ENCODE results near the gene WLS. TPM values are rescaled to one million over a fixed set of nuclear protein-coding genes. Genes with fewer than 3 reads are reported as not detected.
A peak's percentile ranks its signal among the peaks of the same experiment; 100 is the strongest.

WLS gene
- total RNA-seq, 2 experiments from 2014 or later, result 0.22 to 0.52 TPM

GRCh38 chr1:68237040-68237439 lies 4.7 kb upstream of the WLS start:
- intact Hi-C loops (cut with DNase I, micrococcal nuclease), result no loop called here
- peaks cover 0 to 7% of the 10 kb centered on the region in 2 experiments for H3K9me3 ChIP-seq (ENCODE audit: control insufficient read depth in 1 of 2, insufficient read depth in 1 of 2, low read length in 2 of 2)
- Mint-ChIP-seq H3K27me3 (peaks cover 34% of the 10 kb centered on the region), H3K27ac (no peak overlapping the region), H3K4me1 (ENCODE audit: low read depth) (peaks cover 11% of the 10 kb centered on the region), H3K36me3 (ENCODE audit: low read depth) (no peaks in the 10 kb centered on the region), H3K9me3 (peaks cover 2% of the 10 kb centered on the region), H3K4me3 (no peak overlapping the region)
- no peak for DNase-seq
- no peak for ATAC-seq (ENCODE audit: poor library complexity)
- no peak overlapping the region for H3K4me3 ChIP-seq (ENCODE audit: low read length)
- peaks cover 23 to 31% of the 10 kb centered on the region in 2 experiments for H3K27me3 ChIP-seq (ENCODE audit: control insufficient read depth in 1 of 2, insufficient read depth in 2 of 2, low read length in 2 of 2)
- H3K36me3 ChIP-seq (ENCODE audit: insufficient read depth, low read length), result no peaks in the 10 kb centered on the region
- POLR2A ChIA-PET, result no interaction called here
- CTCF ChIA-PET, result no interaction called here
- no peaks in the 10 kb centered on the region for H3K4me1 ChIP-seq (ENCODE audit: insufficient read depth, low read length)
- TF ChIP-seq CTCF (IDR thresholded peaks at IDR 0.05), result no peak
- no peak overlapping the region for H3K27ac ChIP-seq (ENCODE audit: low read depth in 1 of 2, low read length in 2 of 2)

- no peak overlapping the region for H3K4me3 ChIP-seq (ENCODE audit: low read length)
- ChIA-PET CTCF (no interaction called here), POLR2A (no interaction called here)
- Mint-ChIP-seq H3K27me3 (peaks cover 59% of the 10 kb centered on the region), H3K4me1 (ENCODE audit: low read depth) (peaks cover 14% of the 10 kb centered on the region), H3K4me3 (no peak overlapping the region), H3K9me3 (no peaks in the 10 kb centered on the region), H3K27ac (no peak overlapping the region), H3K36me3 (ENCODE audit: low read depth) (no peaks in the 10 kb centered on the region)
- no peak overlapping the region for H3K27ac ChIP-seq (ENCODE audit: low read depth in 1 of 2, low read length in 2 of 2)
- H3K9me3 ChIP-seq (ENCODE audit: control insufficient read depth in 1 of 2, insufficient read depth in 1 of 2, low read length in 2 of 2), result peaks cover 0 to 11% of the 10 kb centered on the region in 2 experiments
- DNase-seq (no peak), ATAC-seq (ENCODE audit: poor library complexity) (no peak)
- H3K36me3 ChIP-seq (ENCODE audit: insufficient read depth, low read length), result no peaks in the 10 kb centered on the region
- TF ChIP-seq CTCF (IDR thresholded peaks at IDR 0.05), result no peak
- H3K27me3 ChIP-seq (ENCODE audit: control insufficient read depth in 1 of 2, insufficient read depth in 2 of 2, low read length in 2 of 2), result peaks cover 50 to 53% of the 10 kb centered on the region in 2 experiments
- H3K4me1 ChIP-seq (ENCODE audit: insufficient read depth, low read length), result peaks cover 4% of the 10 kb centered on the region
- intact Hi-C loops (cut with DNase I, micrococcal nuclease), result no loop called here
Measured at GRCh38 chr1:68234094-68234493, 1.8 kb upstream of the WLS start.

- intact Hi-C loops (cut with DNase I, micrococcal nuclease), result no loop called here
- Mint-ChIP-seq H3K9me3 (no peaks in the 10 kb centered on the region), H3K4me1 (ENCODE audit: low read depth) (peaks cover 14% of the 10 kb centered on the region), H3K27ac (no peak overlapping the region), H3K27me3 (peaks cover 63% of the 10 kb centered on the region), H3K4me3 (peak overlapping the region; percentile 67), H3K36me3 (ENCODE audit: low read depth) (no peaks in the 10 kb centered on the region)
- DNase-seq (no peak), ATAC-seq (ENCODE audit: poor library complexity) (no peak)
- H3K9me3 ChIP-seq (ENCODE audit: control insufficient read depth in 1 of 2, insufficient read depth in 1 of 2, low read length in 2 of 2), result peaks cover 0 to 9% of the 10 kb centered on the region in 2 experiments
- H3K36me3 ChIP-seq (ENCODE audit: insufficient read depth, low read length), result no peaks in the 10 kb centered on the region
- ChIA-PET POLR2A (no interaction called here), CTCF (no interaction called here)
- no peak for TF ChIP-seq CTCF (IDR thresholded peaks at IDR 0.05)
- H3K4me3 ChIP-seq (ENCODE audit: low read length), result no peak overlapping the region
- H3K4me1 ChIP-seq (ENCODE audit: insufficient read depth, low read length), result peaks cover 4% of the 10 kb centered on the region
- H3K27ac ChIP-seq (ENCODE audit: low read depth in 1 of 2, low read length in 2 of 2), result no peak overlapping the region
- H3K27me3 ChIP-seq (ENCODE audit: control insufficient read depth in 1 of 2, insufficient read depth in 2 of 2, low read length in 2 of 2), result peaks cover 50 to 53% of the 10 kb centered on the region in 2 experiments
Measured at GRCh38 chr1:68233202-68233601, 879 bp upstream of the WLS start.

Data from CD4-positive, alpha-beta T cell (primary cell).